Urothelium cell line (cell line): Measurements from ENCODE around the gene CDCP1.
"Not testable (repeated sequence)": the region's sequence is repeated elsewhere in the genome, so short reads cannot be mapped to it uniquely, and the experiment has no call there.

Experiments
- DNase-seq: peaks from one replicate; pipeline ENCODE4 v3.0.0; 2011; ENCODE audit warnings: low spot score, mixed read lengths
- FAIRE-seq: peaks from 2 replicates; lab custom pipeline; 2011; peaks lifted over from hg19 to GRCh38; lab: Jason Lieb, UNC

Gene CDCP1

GRCh38 chr3:45088543-45089358, 57.4 kb downstream of the CDCP1 start:
- DNase-seq = no peak
- peak; percentile 13 for FAIRE-seq

- FAIRE-seq (peak; percentile 42), DNase-seq (no peak)
These were observed 59.0 kb downstream of the CDCP1 start for GRCh38 chr3:45087155-45087554.

- peak; percentile 69 for FAIRE-seq
- peak; percentile 79 for DNase-seq
These were observed 61.1 kb downstream of the CDCP1 start for GRCh38 chr3:45084820-45085816.

GRCh38 chr3:45084361-45084760, 61.8 kb downstream of the CDCP1 start:
- no peak for FAIRE-seq
- DNase-seq = no peak

GRCh38 chr3:45083023-45083422, 63.2 kb downstream of the CDCP1 start:
- no peak for FAIRE-seq

GRCh38 chr3:45082142-45082538, 64.0 kb downstream of the CDCP1 start:
- DNase-seq (no peak), FAIRE-seq (no peak)

More at GRCh38 chr3:45083023-45083422, 63.2 kb downstream of the CDCP1 start:
- DNase-seq = no peak

- FAIRE-seq (no peak), DNase-seq (no peak)
These were observed 64.6 kb downstream of the CDCP1 start for GRCh38 chr3:45081506-45082141.

GRCh38 chr3:45080824-45081223, 65.4 kb downstream of the CDCP1 start:
- DNase-seq = no peak
- FAIRE-seq = no peak

- DNase-seq (no peak), FAIRE-seq (no peak)
These were observed 66.5 kb downstream of the CDCP1 start for GRCh38 chr3:45079715-45080114.

- FAIRE-seq = no peak
- DNase-seq = no peak
These were observed 67.2 kb downstream of the CDCP1 start for GRCh38 chr3:45078910-45079522.

- not testable (repeated sequence) for FAIRE-seq, DNase-seq
These were observed 67.9 kb downstream of the CDCP1 start for GRCh38 chr3:45078256-45078655.

- DNase-seq (no peak), FAIRE-seq (no peak)
These were observed 70.2 kb downstream of the CDCP1 start for GRCh38 chr3:45075821-45076625.

- FAIRE-seq (no peak), DNase-seq (no peak)
These were observed 75.1 kb downstream of the CDCP1 start for GRCh38 chr3:45071075-45071474.

- FAIRE-seq (no peak), DNase-seq (no peak)
These were observed 78.2 kb downstream of the CDCP1 start for GRCh38 chr3:45067941-45068340.

- FAIRE-seq = no peak
- DNase-seq = no peak
These were observed 78.7 kb downstream of the CDCP1 start for GRCh38 chr3:45067486-45067885.

- DNase-seq (no peak), FAIRE-seq (no peak)
These were observed 79.9 kb downstream of the CDCP1 start for GRCh38 chr3:45066109-45066801.

- no peak for FAIRE-seq
- no peak for DNase-seq
These were observed 80.8 kb downstream of the CDCP1 start for GRCh38 chr3:45065373-45065720.

GRCh38 chr3:45064512-45065372, 81.4 kb downstream of the CDCP1 start:
- FAIRE-seq (no peak), DNase-seq (no peak)
